ENCODE measurements around the gene RNF215. TPM values are rescaled to one million over a fixed set of nuclear protein-coding genes. Genes with fewer than 3 reads are reported as not detected.

RNF215 gene
- total and polyA plus RNA-seq, 10 of the 15 experiments (the other 5 are each of a cell fraction or from before 2014, with no cell fraction given), result 0.31 to 7.6 (median 3.0) TPM; not detected in 1

- in situ Hi-C loops (cut with MboI), result no loop called here
- 89% methylated on average over 4 of the region's 4 CpGs for WGBS (ENCODE audit: insufficient coverage, insufficient replicate concordance, low lambda C conversion rate, missing lambda C conversion rate)
- POLR2A ChIA-PET, result no interaction called here
These were observed 43.7 kb upstream of the RNF215 start for GRCh38 chr22:30430933-30431332.

More at GRCh38 chr22:30430933-30431332, 43.7 kb upstream of the RNF215 start:
- peaks cover 14% of the 10 kb centered on the region for H3K4me1 ChIP-seq (ENCODE audit: control insufficient read depth, insufficient read depth, low read length)
- no peak for TF ChIP-seq POLR2AphosphoS5 (IDR thresholded peaks at IDR 0.05; ENCODE audit: low read length)
- TF ChIP-seq, protein P1, sequence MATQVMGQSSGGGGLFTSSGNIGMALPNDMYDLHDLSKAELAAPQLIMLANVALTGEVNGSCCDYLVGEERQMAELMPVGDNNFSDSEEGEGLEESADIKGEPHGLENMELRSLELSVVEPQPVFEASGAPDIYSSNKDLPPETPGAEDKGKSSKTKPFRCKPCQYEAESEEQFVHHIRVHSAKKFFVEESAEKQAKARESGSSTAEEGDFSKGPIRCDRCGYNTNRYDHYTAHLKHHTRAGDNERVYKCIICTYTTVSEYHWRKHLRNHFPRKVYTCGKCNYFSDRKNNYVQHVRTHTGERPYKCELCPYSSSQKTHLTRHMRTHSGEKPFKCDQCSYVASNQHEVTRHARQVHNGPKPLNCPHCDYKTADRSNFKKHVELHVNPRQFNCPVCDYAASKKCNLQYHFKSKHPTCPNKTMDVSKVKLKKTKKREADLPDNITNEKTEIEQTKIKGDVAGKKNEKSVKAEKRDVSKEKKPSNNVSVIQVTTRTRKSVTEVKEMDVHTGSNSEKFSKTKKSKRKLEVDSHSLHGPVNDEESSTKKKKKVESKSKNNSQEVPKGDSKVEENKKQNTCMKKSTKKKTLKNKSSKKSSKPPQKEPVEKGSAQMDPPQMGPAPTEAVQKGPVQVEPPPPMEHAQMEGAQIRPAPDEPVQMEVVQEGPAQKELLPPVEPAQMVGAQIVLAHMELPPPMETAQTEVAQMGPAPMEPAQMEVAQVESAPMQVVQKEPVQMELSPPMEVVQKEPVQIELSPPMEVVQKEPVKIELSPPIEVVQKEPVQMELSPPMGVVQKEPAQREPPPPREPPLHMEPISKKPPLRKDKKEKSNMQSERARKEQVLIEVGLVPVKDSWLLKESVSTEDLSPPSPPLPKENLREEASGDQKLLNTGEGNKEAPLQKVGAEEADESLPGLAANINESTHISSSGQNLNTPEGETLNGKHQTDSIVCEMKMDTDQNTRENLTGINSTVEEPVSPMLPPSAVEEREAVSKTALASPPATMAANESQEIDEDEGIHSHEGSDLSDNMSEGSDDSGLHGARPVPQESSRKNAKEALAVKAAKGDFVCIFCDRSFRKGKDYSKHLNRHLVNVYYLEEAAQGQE (IDR thresholded peaks at IDR 0.05; ENCODE audit: low read depth, low read length), result no peak
- TF ChIP-seq CBX5 (IDR thresholded peaks at IDR 0.05; ENCODE audit: low read depth), result no peak
- no peak for TF ChIP-seq MTA2 (IDR thresholded peaks at IDR 0.05; ENCODE audit: low read depth)
- TF ChIP-seq HSF1 (IDR thresholded peaks at IDR 0.05; ENCODE audit: low read depth, low read length), result no peak
- TF ChIP-seq ZSCAN29 (IDR thresholded peaks at IDR 0.05), result no peak
- no peak for TF ChIP-seq NBN (IDR thresholded peaks at IDR 0.05)
- TF ChIP-seq MEF2B (IDR thresholded peaks at IDR 0.05; ENCODE audit: partially characterized antibody, poor library complexity, severe bottlenecking), result no peak
- TF ChIP-seq TCF12 (IDR thresholded peaks at IDR 0.05; ENCODE audit: low read depth, low read length), result no peak
- TF ChIP-seq FOXM1 (IDR thresholded peaks at IDR 0.05; ENCODE audit: low read depth, low read length), result no peak
- TF ChIP-seq, protein P2, sequence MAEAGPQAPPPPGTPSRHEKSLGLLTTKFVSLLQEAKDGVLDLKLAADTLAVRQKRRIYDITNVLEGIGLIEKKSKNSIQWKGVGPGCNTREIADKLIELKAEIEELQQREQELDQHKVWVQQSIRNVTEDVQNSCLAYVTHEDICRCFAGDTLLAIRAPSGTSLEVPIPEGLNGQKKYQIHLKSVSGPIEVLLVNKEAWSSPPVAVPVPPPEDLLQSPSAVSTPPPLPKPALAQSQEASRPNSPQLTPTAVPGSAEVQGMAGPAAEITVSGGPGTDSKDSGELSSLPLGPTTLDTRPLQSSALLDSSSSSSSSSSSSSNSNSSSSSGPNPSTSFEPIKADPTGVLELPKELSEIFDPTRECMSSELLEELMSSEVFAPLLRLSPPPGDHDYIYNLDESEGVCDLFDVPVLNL (IDR thresholded peaks at IDR 0.05; ENCODE audit: low read depth, low read length), result no peak
- SMC1A ChIA-PET (ENCODE audit: uncharacterized antibody, unreplicated experiment), result no interaction called here
- DNase-seq (ENCODE audit: low read depth, low spot score), result no peak
- no peaks in the 10 kb centered on the region for H3K27me3 ChIP-seq (replicated peaks in 1 of 2; ENCODE audit: control insufficient read depth in 2 of 2, insufficient read depth in 2 of 2, low read length in 1 of 2)
- no peak for FAIRE-seq
- no peak overlapping the region for H3K4me3 ChIP-seq
- H3K79me2 ChIP-seq (ENCODE audit: control insufficient read depth, insufficient read depth, low read length), result peaks cover 11% of the 10 kb centered on the region
- RAD21 ChIA-PET (ENCODE audit: unreplicated experiment), result no interaction called here
- intact Hi-C loops (cut with micrococcal nuclease; ENCODE audit: unreplicated experiment), result no loop called here
- no peak overlapping the region for H3K27ac ChIP-seq (ENCODE audit: control insufficient read depth, insufficient read depth)
- no TSS peak for BruUV-seq (replicated peaks)
- H3K9me3 ChIP-seq (replicated peaks; ENCODE audit: control insufficient read depth, insufficient read depth, low read length), result peaks cover 5% of the 10 kb centered on the region; the same call in 2 of the 3 replicates
- no peak overlapping the region for H3K4me2 ChIP-seq (ENCODE audit: control insufficient read depth, insufficient read depth)
- H3K36me3 ChIP-seq (ENCODE audit: control insufficient read depth in 2 of 2, insufficient read depth in 2 of 2, low read length in 1 of 2), result peaks cover 3 to 11% of the 10 kb centered on the region in 2 experiments; a peak in 2 of 4 replicates
- H2AFZ ChIP-seq (ENCODE audit: control insufficient read depth, low read depth, low read length), result no peak overlapping the region
- ATAC-seq, result no peak
- H4K20me1 ChIP-seq (ENCODE audit: control insufficient read depth, insufficient read depth), result no peaks in the 10 kb centered on the region
- CTCF ChIA-PET, result interaction anchor here (1.1 kb wide), 1 partner anchor 39 kb away, joined by 5 read pairs; no protein-coding TSS in a partner anchor
- H3K9ac ChIP-seq (ENCODE audit: control insufficient read depth, insufficient read depth, low read length), result no peak overlapping the region

Measured in GM12878 (cell line).